Measurements from ENCODE around the gene RPL27. TPM values are rescaled to one million over a fixed set of nuclear protein-coding genes. Genes with fewer than 3 reads are reported as not detected.
"Not testable (repeated sequence)": the region's sequence is repeated elsewhere in the genome, so short reads cannot be mapped to it uniquely, and the experiment has no call there.

The RPL27 gene
- total RNA-seq, 1 experiment from 2014 or later: 547 TPM

DNA sequence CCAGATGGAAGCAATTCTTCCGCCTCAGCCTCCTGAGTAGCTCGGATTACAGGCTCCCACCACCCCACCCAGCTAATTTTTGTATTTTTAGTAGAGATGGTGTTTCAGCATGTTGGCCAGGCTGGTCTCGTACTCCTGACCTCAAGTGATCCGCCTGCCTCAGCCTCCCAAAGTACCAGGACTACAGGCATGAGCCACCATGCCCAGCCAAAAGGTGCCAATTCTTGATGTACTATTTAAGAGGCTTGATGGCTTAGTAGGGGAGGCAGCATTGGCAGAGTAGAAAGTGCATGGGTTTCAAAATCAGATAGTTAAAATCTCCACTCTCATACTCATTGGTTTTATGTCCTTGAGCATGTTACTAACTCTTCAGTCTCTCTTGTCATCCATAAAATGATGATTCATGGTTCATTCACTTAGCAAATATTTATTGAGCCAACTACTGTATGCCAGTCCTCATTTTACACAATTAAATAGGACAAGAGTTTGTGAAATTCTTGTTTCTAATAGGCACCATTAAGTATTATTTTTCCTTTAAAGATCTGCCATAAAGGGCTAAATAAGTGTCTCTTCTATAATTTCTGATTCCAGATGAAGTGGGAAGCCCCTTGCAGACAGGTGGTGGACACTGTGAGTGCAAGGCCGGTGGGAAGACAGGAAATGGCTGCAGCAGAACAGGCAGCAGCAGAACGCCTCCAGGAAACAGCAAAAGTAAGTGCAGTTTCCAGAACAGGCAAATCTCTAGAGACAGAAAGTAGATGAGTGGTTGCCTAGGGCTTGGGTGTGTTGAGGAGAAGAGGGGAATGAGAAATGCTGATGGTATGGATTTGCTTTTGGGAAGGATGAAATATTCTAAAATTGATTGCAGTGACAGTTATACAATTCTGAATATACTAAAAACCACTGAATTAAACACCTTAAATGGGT lies 8.2 kb upstream of the RPL27 start:
- no peak overlapping the region for H3K27ac ChIP-seq (ENCODE audit: low read depth, low read length, poor library complexity, severe bottlenecking)
- BruUV-seq (replicated peaks): no TSS peak
- POLR2A ChIA-PET (ENCODE audit: low non-redundant PET): no interaction called here
- no peaks in the 10 kb centered on the region for H3K9me3 ChIP-seq (ENCODE audit: low read depth, low read length, poor library complexity, severe bottlenecking)
- TF ChIP-seq, protein P1, sequence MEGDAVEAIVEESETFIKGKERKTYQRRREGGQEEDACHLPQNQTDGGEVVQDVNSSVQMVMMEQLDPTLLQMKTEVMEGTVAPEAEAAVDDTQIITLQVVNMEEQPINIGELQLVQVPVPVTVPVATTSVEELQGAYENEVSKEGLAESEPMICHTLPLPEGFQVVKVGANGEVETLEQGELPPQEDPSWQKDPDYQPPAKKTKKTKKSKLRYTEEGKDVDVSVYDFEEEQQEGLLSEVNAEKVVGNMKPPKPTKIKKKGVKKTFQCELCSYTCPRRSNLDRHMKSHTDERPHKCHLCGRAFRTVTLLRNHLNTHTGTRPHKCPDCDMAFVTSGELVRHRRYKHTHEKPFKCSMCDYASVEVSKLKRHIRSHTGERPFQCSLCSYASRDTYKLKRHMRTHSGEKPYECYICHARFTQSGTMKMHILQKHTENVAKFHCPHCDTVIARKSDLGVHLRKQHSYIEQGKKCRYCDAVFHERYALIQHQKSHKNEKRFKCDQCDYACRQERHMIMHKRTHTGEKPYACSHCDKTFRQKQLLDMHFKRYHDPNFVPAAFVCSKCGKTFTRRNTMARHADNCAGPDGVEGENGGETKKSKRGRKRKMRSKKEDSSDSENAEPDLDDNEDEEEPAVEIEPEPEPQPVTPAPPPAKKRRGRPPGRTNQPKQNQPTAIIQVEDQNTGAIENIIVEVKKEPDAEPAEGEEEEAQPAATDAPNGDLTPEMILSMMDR (conservative IDR thresholded peaks at IDR 0.05; ENCODE audit: low read depth, low read length): no peak
- no peak for TF ChIP-seq EZH2 (IDR thresholded peaks at IDR 0.05; ENCODE audit: borderline replicate concordance, low read depth, low read length, poor library complexity, severe bottlenecking)
- no peaks in the 10 kb centered on the region for H3K4me1 ChIP-seq (ENCODE audit: insufficient read depth, low read length, poor library complexity, severe bottlenecking)
- H3K36me3 ChIP-seq (ENCODE audit: insufficient read depth, low read length, poor library complexity, severe bottlenecking): peaks cover 16% of the 10 kb centered on the region
- no peaks in the 10 kb centered on the region for H3K27me3 ChIP-seq (replicated peaks; ENCODE audit: insufficient read depth, low read depth, low read length, poor library complexity)
- no peak overlapping the region for H3K4me3 ChIP-seq (ENCODE audit: low read depth, low read length, poor library complexity, severe bottlenecking)
- intact Hi-C loops (cut with micrococcal nuclease; ENCODE audit: unreplicated experiment): no loop called here
- no peak for DNase-seq (ENCODE audit: low spot score)
- CTCF ChIA-PET: no interaction called here

GRCh38 chr17:42991471-42991870 lies 6.7 kb upstream of the RPL27 start:
- Histone ChIP-seq H3K4me1 (ENCODE audit: insufficient read depth, low read length, poor library complexity, severe bottlenecking) (no peaks in the 10 kb centered on the region), H3K4me3 (ENCODE audit: low read depth, low read length, poor library complexity, severe bottlenecking) (no peak overlapping the region), H3K9me3 (ENCODE audit: low read depth, low read length, poor library complexity, severe bottlenecking) (no peaks in the 10 kb centered on the region), H3K27ac (ENCODE audit: low read depth, low read length, poor library complexity, severe bottlenecking) (no peak overlapping the region), H3K27me3 (replicated peaks; ENCODE audit: insufficient read depth, low read depth, low read length, poor library complexity) (no peaks in the 10 kb centered on the region), H3K36me3 (ENCODE audit: insufficient read depth, low read length, poor library complexity, severe bottlenecking) (peaks cover 16% of the 10 kb centered on the region)
- ChIA-PET CTCF (no interaction called here), POLR2A (ENCODE audit: low non-redundant PET) (no interaction called here)
- DNase-seq (ENCODE audit: low spot score): no peak
- no TSS peak for BruUV-seq (replicated peaks)
- no peak for TF ChIP-seq EZH2 (IDR thresholded peaks at IDR 0.05; ENCODE audit: borderline replicate concordance, low read depth, low read length, poor library complexity, severe bottlenecking)
- TF ChIP-seq, protein P1 (conservative IDR thresholded peaks at IDR 0.05; ENCODE audit: low read depth, low read length): no peak
- intact Hi-C loops (cut with micrococcal nuclease; ENCODE audit: unreplicated experiment): no loop called here

DNA sequence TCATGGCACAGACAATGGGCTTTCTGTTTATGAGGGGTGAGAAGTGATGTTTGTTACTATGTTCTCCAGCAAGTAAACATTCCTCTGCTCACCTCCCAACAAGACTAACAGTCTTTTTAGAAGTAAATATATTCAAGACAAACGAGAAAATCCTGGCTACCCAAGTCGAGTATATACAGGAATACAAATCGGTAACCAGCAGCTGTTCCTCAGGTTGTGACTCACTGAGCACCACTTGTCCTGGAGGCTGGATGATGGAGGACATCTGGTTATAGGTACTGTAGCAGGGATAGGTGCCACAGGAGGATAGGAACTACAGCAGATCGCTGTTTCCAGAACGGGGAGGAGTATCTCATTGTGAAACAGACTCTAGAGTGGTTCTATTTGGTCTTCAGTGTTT lies 5.3 kb upstream of the RPL27 start:
- no TSS peak for BruUV-seq (replicated peaks)
- TF ChIP-seq, protein P1 (conservative IDR thresholded peaks at IDR 0.05; ENCODE audit: low read depth, low read length): no peak
- no peak for TF ChIP-seq EZH2 (IDR thresholded peaks at IDR 0.05; ENCODE audit: borderline replicate concordance, low read depth, low read length, poor library complexity, severe bottlenecking)
- H3K36me3 ChIP-seq (ENCODE audit: insufficient read depth, low read length, poor library complexity, severe bottlenecking): peaks cover 11% of the 10 kb centered on the region
- POLR2A ChIA-PET (ENCODE audit: low non-redundant PET): no interaction called here
- no peaks in the 10 kb centered on the region for H3K4me1 ChIP-seq (ENCODE audit: insufficient read depth, low read length, poor library complexity, severe bottlenecking)
- H3K9me3 ChIP-seq (ENCODE audit: low read depth, low read length, poor library complexity, severe bottlenecking): no peaks in the 10 kb centered on the region
- H3K27me3 ChIP-seq (replicated peaks; ENCODE audit: insufficient read depth, low read depth, low read length, poor library complexity): no peaks in the 10 kb centered on the region
- no peak overlapping the region for H3K27ac ChIP-seq (ENCODE audit: low read depth, low read length, poor library complexity, severe bottlenecking)
- H3K4me3 ChIP-seq (ENCODE audit: low read depth, low read length, poor library complexity, severe bottlenecking): no peak overlapping the region
- DNase-seq (ENCODE audit: low spot score): no peak
- intact Hi-C loops (cut with micrococcal nuclease; ENCODE audit: unreplicated experiment): no loop called here
- CTCF ChIA-PET: no interaction called here

DNA sequence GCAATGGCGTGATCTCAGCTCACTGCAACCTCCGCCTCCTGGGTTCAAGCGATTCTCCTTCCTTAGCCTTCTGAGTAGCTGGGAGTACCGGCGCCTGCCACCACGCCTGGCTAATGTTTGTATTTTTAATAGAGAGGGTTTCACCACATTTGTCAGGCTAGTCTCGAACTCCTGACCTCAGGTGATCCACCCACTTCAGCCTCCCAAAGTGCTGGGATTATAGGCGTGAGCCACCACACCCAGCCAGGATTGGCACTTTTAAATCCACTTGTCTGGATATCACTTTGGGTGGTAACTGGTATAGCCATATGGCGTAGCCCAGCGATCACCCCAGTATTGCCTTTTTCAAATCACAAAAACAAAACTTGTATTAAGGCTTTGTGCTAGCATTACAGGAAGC lies 4.3 kb upstream of the RPL27 start:
- H3K27ac ChIP-seq (ENCODE audit: low read depth, low read length, poor library complexity, severe bottlenecking); CTCF ChIA-PET; H3K4me1 ChIP-seq (ENCODE audit: insufficient read depth, low read length, poor library complexity, severe bottlenecking); BruUV-seq (replicated peaks); DNase-seq (ENCODE audit: low spot score); H3K9me3 ChIP-seq (ENCODE audit: low read depth, low read length, poor library complexity, severe bottlenecking); POLR2A ChIA-PET (ENCODE audit: low non-redundant PET); H3K36me3 ChIP-seq (ENCODE audit: insufficient read depth, low read length, poor library complexity, severe bottlenecking); intact Hi-C loops (cut with micrococcal nuclease; ENCODE audit: unreplicated experiment); H3K4me3 ChIP-seq (ENCODE audit: low read depth, low read length, poor library complexity, severe bottlenecking); H3K27me3 ChIP-seq (replicated peaks; ENCODE audit: insufficient read depth, low read depth, low read length, poor library complexity): not testable (repeated sequence)

All from A673 (cell line).